ENCODE measurements around the gene DCLRE1C.

DNA sequence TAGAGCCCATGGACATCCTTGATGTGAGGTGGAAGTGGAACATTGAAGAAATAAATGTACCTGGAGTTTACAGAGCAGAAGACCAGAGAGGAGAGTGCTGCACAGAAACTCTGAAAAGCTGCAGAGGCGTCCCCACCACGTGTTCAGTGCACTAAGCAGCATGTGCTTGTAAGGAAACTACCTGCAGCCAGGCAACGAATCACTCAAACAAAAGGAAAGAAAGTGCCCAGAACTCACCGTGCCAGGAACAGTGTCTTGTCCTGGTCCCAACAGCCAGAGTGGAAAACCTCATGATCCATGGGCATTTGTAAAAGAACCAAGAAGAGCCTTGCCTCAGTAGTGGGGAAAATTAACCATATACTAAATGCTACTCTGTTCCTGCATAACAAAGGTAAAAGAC, 42.9 kb downstream of the DCLRE1C start:
- TF ChIP-seq, protein P1, sequence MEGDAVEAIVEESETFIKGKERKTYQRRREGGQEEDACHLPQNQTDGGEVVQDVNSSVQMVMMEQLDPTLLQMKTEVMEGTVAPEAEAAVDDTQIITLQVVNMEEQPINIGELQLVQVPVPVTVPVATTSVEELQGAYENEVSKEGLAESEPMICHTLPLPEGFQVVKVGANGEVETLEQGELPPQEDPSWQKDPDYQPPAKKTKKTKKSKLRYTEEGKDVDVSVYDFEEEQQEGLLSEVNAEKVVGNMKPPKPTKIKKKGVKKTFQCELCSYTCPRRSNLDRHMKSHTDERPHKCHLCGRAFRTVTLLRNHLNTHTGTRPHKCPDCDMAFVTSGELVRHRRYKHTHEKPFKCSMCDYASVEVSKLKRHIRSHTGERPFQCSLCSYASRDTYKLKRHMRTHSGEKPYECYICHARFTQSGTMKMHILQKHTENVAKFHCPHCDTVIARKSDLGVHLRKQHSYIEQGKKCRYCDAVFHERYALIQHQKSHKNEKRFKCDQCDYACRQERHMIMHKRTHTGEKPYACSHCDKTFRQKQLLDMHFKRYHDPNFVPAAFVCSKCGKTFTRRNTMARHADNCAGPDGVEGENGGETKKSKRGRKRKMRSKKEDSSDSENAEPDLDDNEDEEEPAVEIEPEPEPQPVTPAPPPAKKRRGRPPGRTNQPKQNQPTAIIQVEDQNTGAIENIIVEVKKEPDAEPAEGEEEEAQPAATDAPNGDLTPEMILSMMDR (IDR thresholded peaks at IDR 0.05) = no peak
- TF ChIP-seq EZH2 (IDR thresholded peaks at IDR 0.05; ENCODE audit: borderline replicate concordance, insufficient read depth, low read depth, low read length, poor library complexity, severe bottlenecking) = no peak

All from B cell (primary cell).